B cell (primary cell): ENCODE results near the gene VOPP1. TPM values are rescaled to one million over a fixed set of nuclear protein-coding genes. Genes with fewer than 3 reads are reported as not detected.

ENCODE experiments used
- ATAC-seq: fragments of 200-7000 bp; cut with Tn5 transposase; one replicate; pipeline ENCODE4 v1.10.0; 2021; ENCODE audit warnings: low read depth, mild to moderate bottlenecking, moderate number of reproducible peaks, moderate library complexity
- CTCF ChIA-PET: fragments of 350-600 bp; sonication (Branson Sonifier 250); formaldehyde crosslinking; loops from one replicate; lab custom pipeline; 2021; ENCODE audit warnings: antibody characterized with exemption, inconsistent platforms; lab: Charles Lee
- POLR2A ChIA-PET: fragments of 350-600 bp; sonication (Branson Sonifier 250); formaldehyde crosslinking; loops from one replicate; lab custom pipeline; 2021; ENCODE audit warnings: antibody characterized with exemption; lab: Charles Lee
- DNase-seq: peaks from one replicate; pipeline ENCODE4 v3.0.0; 2013
- H2AFZ ChIP-seq: 2 replicates; pipeline ENCODE4 v1.6.1; 2012; ENCODE audit warnings: mild to moderate bottlenecking, low read depth, low read length; ENCODE audit not compliant: insufficient read depth, poor library complexity, severe bottlenecking
- H3K27ac ChIP-seq, 2 donors: 1 replicate in 1 of 2; 2 replicates in 1 of 2; pipeline ENCODE4 v1.5.1; 2012 to 2013; ENCODE audit warnings: low read length in 2 of 2, mild to moderate bottlenecking in 2 of 2, moderate library complexity in 1 of 2
- H3K27me3 ChIP-seq, 4 experiments: fragments of 200-600 bp in 1 of 4; sonication (generic) in 1 of 4; replicated peaks in 1 of 4; 1 replicate in 2 of 4; 2 replicates in 2 of 4; pipeline versions ENCODE4 v1.6.1 to v1.7.0; 2013 to 2016; ENCODE audit warnings: low read length in 3 of 4, mild to moderate bottlenecking in 2 of 4, mixed read lengths in 1 of 4, moderate library complexity in 1 of 4; ENCODE audit not compliant: insufficient read depth in 4 of 4, control insufficient read depth in 3 of 4; ENCODE audit errors: control extremely low read depth in 1 of 4
- H3K36me3 ChIP-seq, 2 experiments: replicated peaks in 1 of 2; 1 replicate in 1 of 2; 2 replicates in 1 of 2; pipeline versions ENCODE4 v1.6.1 to v1.7.1; 2013; ENCODE audit warnings: low read length in 1 of 2; ENCODE audit not compliant: insufficient read depth in 2 of 2, control insufficient read depth in 1 of 2; ENCODE audit errors: control extremely low read depth in 1 of 2, extremely low read depth in 1 of 2
- H3K4me1 ChIP-seq, 2 donors: fragments of 200-600 bp in 1 of 2; sonication (generic) in 1 of 2; 1 replicate in 1 of 2; 2 replicates in 1 of 2; pipeline versions ENCODE4 v1.5.1 to v1.6.1; 2013 to 2017; ENCODE audit warnings: low read length in 2 of 2; ENCODE audit not compliant: control insufficient read depth in 2 of 2, insufficient read depth in 2 of 2
- H3K4me2 ChIP-seq: replicated peaks from 2 replicates; pipeline ENCODE3; 2012; ENCODE audit warnings: mild to moderate bottlenecking, low read depth, low read length; ENCODE audit not compliant: poor library complexity, severe bottlenecking
- H3K4me3 ChIP-seq, 5 experiments: fragments of 200-600 bp in 1 of 5; sonication (generic) in 1 of 5; 1 replicate in 3 of 5; 2 replicates in 2 of 5; pipeline versions ENCODE4 v1.5.1 to v1.7.0; 2011 to 2016; ENCODE audit warnings: low read length in 4 of 5, mild to moderate bottlenecking in 4 of 5, low read depth in 2 of 5, control low read depth in 1 of 5, moderate library complexity in 1 of 5; ENCODE audit not compliant: insufficient read depth in 1 of 5; ENCODE audit errors: control extremely low read depth in 1 of 5, extremely low read depth in 1 of 5
- H3K79me2 ChIP-seq: fragments of 200-600 bp; sonication (generic); one replicate; pipeline ENCODE4 v1.6.0; 2016; ENCODE audit warnings: low read length; ENCODE audit not compliant: control insufficient read depth, insufficient read depth
- H3K9ac ChIP-seq: fragments of 200-600 bp; sonication (generic); 2 replicates; pipeline ENCODE4 v1.6.1; 2017; ENCODE audit warnings: mild to moderate bottlenecking, low read length, moderate library complexity
- H3K9me3 ChIP-seq, 3 donors: one replicate each; pipeline versions ENCODE4 v1.6.1 to v1.7.1; 2013; ENCODE audit warnings: low read length in 2 of 3; ENCODE audit not compliant: control insufficient read depth in 2 of 3, insufficient read depth in 1 of 3; ENCODE audit errors: control extremely low read depth in 1 of 3
- H4K20me1 ChIP-seq: 2 replicates; pipeline ENCODE4 v1.6.0; 2012; ENCODE audit warnings: mild to moderate bottlenecking, low read length; ENCODE audit not compliant: insufficient read depth, control insufficient read depth, poor library complexity, severe bottlenecking
- H3K27ac Mint-ChIP-seq: one replicate; pipeline ENCODE4 v1.8.0; 2021; ENCODE audit warnings: mixed read lengths
- H3K27me3 Mint-ChIP-seq: one replicate; pipeline ENCODE4 v1.8.0; 2021; ENCODE audit warnings: mixed read lengths
- H3K4me1 Mint-ChIP-seq: one replicate; pipeline ENCODE4 v1.8.0; 2021; ENCODE audit warnings: mixed read lengths
- H3K4me3 Mint-ChIP-seq: one replicate; pipeline ENCODE4 v1.8.0; 2021; ENCODE audit warnings: mixed read lengths
- H3K9me3 Mint-ChIP-seq: one replicate; pipeline ENCODE4 v1.8.0; 2022; ENCODE audit warnings: mixed read lengths; ENCODE audit not compliant: insufficient read depth
- CTCF ChIP-seq: fragments of 200-600 bp; IDR thresholded peaks from one replicate; pipeline ENCODE4 v1.8.0; 2022; ENCODE audit warnings: antibody characterized with exemption, mild to moderate bottlenecking
- EZH2 ChIP-seq: IDR thresholded peaks from 2 replicates; pipeline ENCODE4 v1.6.1; 2012; ENCODE audit warnings: borderline replicate concordance, low read depth, mild to moderate bottlenecking, moderate library complexity, low read length; ENCODE audit not compliant: insufficient read depth, poor library complexity, severe bottlenecking
- WGBS: methylation state at CpG from one replicate; pipeline ENCODE4 v1.1.5; 2013; ENCODE audit warnings: missing lambda C conversion rate; ENCODE audit not compliant: insufficient coverage; 5-methylcytosine and 5-hydroxymethylcytosine counted together
- intact Hi-C: fragments of 100-400 bp; cut with micrococcal nuclease; formaldehyde crosslinking; loops from one replicate; pipeline ENCODE4 v1.10.0; 2022
- polyA plus RNA-seq: library from polyadenylated mRNA; depleted of rRNA; stranded (reverse); fragments of >200 nt; gene quantifications from 2 replicates; pipeline ENCODE4 v1.2.3, GENCODE V29; 2012
- total RNA-seq, 2 donors: library from RNA; stranded (reverse); fragments of 120-200 nt in 1 of 2; gene quantifications; 1 replicate in 1 of 2; 2 replicates in 1 of 2; pipeline versions ENCODE4 v1.2.3 to v1.2.4, GENCODE V29; 2013 to 2022

The VOPP1 gene
- total and polyA plus RNA-seq, 2 donors (not counting 1 experiment from before 2014, with no cell fraction given), result 53.2 to 256 TPM

- no peaks in the 10 kb centered on the region for H4K20me1 ChIP-seq
- no peak overlapping the region for H3K4me3 ChIP-seq
- H3K4me2 ChIP-seq, result no peak overlapping the region
- Mint-ChIP-seq H3K4me3 (no peak overlapping the region), H3K4me1 (peaks cover 30% of the 10 kb centered on the region), H3K27me3 (peaks cover 8% of the 10 kb centered on the region), H3K27ac (no peak overlapping the region), H3K9me3 (no peaks in the 10 kb centered on the region)
- intact Hi-C loops, result loop anchor here (5.0 to 10.0 kb wide), 2 partner anchors 178 to 311 kb away; no protein-coding TSS in a partner anchor
- no CpG with 5 or more reads among the region's 4 CpGs for WGBS
- ChIA-PET CTCF (interaction anchor here (0.5 to 1.9 kb wide), 9 partner anchors 9 to 478 kb away, joined by 3 to 13 read pairs (median 3); no protein-coding TSS in a partner anchor), POLR2A (no interaction called here)
- ATAC-seq (no peak), DNase-seq (no peak)
- H3K9ac ChIP-seq, result no peak overlapping the region
- no peaks in the 10 kb centered on the region for H3K36me3 ChIP-seq
- no peak overlapping the region for H2AFZ ChIP-seq
- H3K4me1 ChIP-seq, result peaks cover 2 to 27% of the 10 kb centered on the region in 2 donors
- H3K27me3 ChIP-seq, result no peaks in the 10 kb centered on the region
- H3K79me2 ChIP-seq, result no peaks in the 10 kb centered on the region
- H3K9me3 ChIP-seq, result no peaks in the 10 kb centered on the region
- no peak overlapping the region for H3K27ac ChIP-seq
- TF ChIP-seq EZH2 (no peak), CTCF (no peak)
These were observed 23.2 kb upstream of the VOPP1 start for GRCh38 chr7:55595511-55595910.

- Histone ChIP-seq H4K20me1 (no peaks in the 10 kb centered on the region), H3K4me2 (no peak overlapping the region), H3K27me3 (no peaks in the 10 kb centered on the region), H3K36me3 (no peaks in the 10 kb centered on the region), H2AFZ (no peak overlapping the region), H3K9me3 (no peaks in the 10 kb centered on the region), H3K9ac (no peak overlapping the region), H3K27ac (no peak overlapping the region), H3K4me1 (peaks cover 2 to 27% of the 10 kb centered on the region in 2 donors), H3K4me3 (no peak overlapping the region), H3K79me2 (no peaks in the 10 kb centered on the region)
- ATAC-seq (no peak), DNase-seq (no peak)
- intact Hi-C loops, result loop anchor here (5.0 to 10.0 kb wide), 2 partner anchors 178 to 310 kb away; no protein-coding TSS in a partner anchor
- H3K27me3 Mint-ChIP-seq, result peaks cover 4% of the 10 kb centered on the region
- ChIA-PET CTCF (interaction anchor here (0.5 to 2.4 kb wide), 8 partner anchors 11 to 479 kb away, joined by 3 to 9 read pairs (median 4); no protein-coding TSS in a partner anchor), POLR2A (no interaction called here)
- no peak overlapping the region for H3K4me3 Mint-ChIP-seq
- TF ChIP-seq CTCF (no peak), EZH2 (no peak)
- H3K4me1 Mint-ChIP-seq, result peaks cover 30% of the 10 kb centered on the region
- no peak overlapping the region for H3K27ac Mint-ChIP-seq
- H3K9me3 Mint-ChIP-seq, result no peaks in the 10 kb centered on the region
These were observed 22.6 kb upstream of the VOPP1 start for GRCh38 chr7:55594870-55595269.
